OCI-LY1 (cell line): ENCODE results near the gene ELOA.

ENCODE experiments used
- H2AFZ ChIP-seq: fragments of 200-600 bp; sonication (generic), shearing (Covaris generic); 2 replicates; pipeline ENCODE4 v1.6.0; 2014; ENCODE audit warnings: antibody characterized with exemption, mild to moderate bottlenecking, low read length
- H3F3A ChIP-seq: fragments of 200-600 bp; sonication (generic), shearing (Covaris generic); 2 replicates; pipeline ENCODE4 v1.6.0; 2014; ENCODE audit warnings: mild to moderate bottlenecking, antibody characterized with exemption, low read length, moderate library complexity; ENCODE audit not compliant: insufficient read depth
- H3K27ac ChIP-seq: fragments of 200-600 bp; sonication (generic); 2 replicates; pipeline ENCODE4 v1.5.1; 2014; ENCODE audit warnings: low read length, mixed run types, mild to moderate bottlenecking, low read depth; ENCODE audit not compliant: poor library complexity, severe bottlenecking
- H3K27me3 ChIP-seq: fragments of 200-600 bp; sonication (generic); 2 replicates; pipeline ENCODE4 v1.6.0; 2014; ENCODE audit warnings: antibody characterized with exemption, mild to moderate bottlenecking, low read length, moderate library complexity; ENCODE audit not compliant: insufficient read depth
- H3K36me3 ChIP-seq: fragments of 200-600 bp; sonication (generic); 2 replicates; pipeline ENCODE4 v1.6.1; 2014; ENCODE audit warnings: mild to moderate bottlenecking, antibody characterized with exemption, low read length, moderate library complexity, mixed read lengths; ENCODE audit not compliant: insufficient read depth
- H3K4me1 ChIP-seq: fragments of 200-600 bp; sonication (generic); 2 replicates; pipeline ENCODE4 v1.5.1; 2014; ENCODE audit warnings: mild to moderate bottlenecking, low read length, moderate library complexity; ENCODE audit not compliant: insufficient read depth, severe bottlenecking
- H3K4me2 ChIP-seq: fragments of 200-600 bp; sonication (generic), shearing (Covaris generic); 2 replicates; pipeline ENCODE4 v1.6.1; 2014; ENCODE audit warnings: low read length
- H3K4me3 ChIP-seq: fragments of 200-600 bp; sonication (generic); 2 replicates; pipeline ENCODE4 v1.5.1; 2014; ENCODE audit warnings: low read length, low read depth, mild to moderate bottlenecking, mixed read lengths; ENCODE audit not compliant: poor library complexity, severe bottlenecking
- H3K79me2 ChIP-seq: fragments of 200-600 bp; shearing (Covaris generic); 2 replicates; pipeline ENCODE4 v1.6.1; 2016; ENCODE audit warnings: mixed run types, low read length, mixed read lengths; ENCODE audit not compliant: insufficient read depth
- H3K9ac ChIP-seq: fragments of 200-600 bp; sonication (generic), shearing (Covaris generic); 2 replicates; pipeline ENCODE4 v1.6.1; 2014; ENCODE audit warnings: mild to moderate bottlenecking, low read length, mixed read lengths
- H3K9me2 ChIP-seq: fragments of 200-600 bp; sonication (generic), shearing (Covaris generic); 2 replicates; pipeline ENCODE4 v1.6.1; 2014; ENCODE audit warnings: low read depth, mild to moderate bottlenecking, low read length, mixed read lengths
- H3K9me3 ChIP-seq: fragments of 200-600 bp; shearing (Covaris generic); 2 replicates; pipeline ENCODE4 v1.6.1; 2014; ENCODE audit warnings: low read length, mixed read lengths
- H4K20me1 ChIP-seq: fragments of 200-600 bp; sonication (generic), shearing (Covaris generic); 2 replicates; pipeline ENCODE4 v1.6.0; 2016; ENCODE audit warnings: mild to moderate bottlenecking, low read length; ENCODE audit not compliant: insufficient read depth
- EZH2 ChIP-seq: fragments of 200-600 bp; sonication (generic), shearing (Covaris generic); IDR thresholded peaks from 2 replicates; pipeline ENCODE4 v1.8.0; 2017; ENCODE audit warnings: borderline replicate concordance, mixed run types, mild to moderate bottlenecking, antibody characterized with exemption, low read length, moderate library complexity, mixed read lengths
- TF ChIP-seq, protein P1 (sequence below): fragments of 200-600 bp; sonication (generic), shearing (Covaris generic); IDR thresholded peaks from 2 replicates; pipeline ENCODE4 v1.5.1; 2017; ENCODE audit warnings: mild to moderate bottlenecking, antibody characterized with exemption, low read length, moderate library complexity, mixed read lengths

The ELOA gene

DNA sequence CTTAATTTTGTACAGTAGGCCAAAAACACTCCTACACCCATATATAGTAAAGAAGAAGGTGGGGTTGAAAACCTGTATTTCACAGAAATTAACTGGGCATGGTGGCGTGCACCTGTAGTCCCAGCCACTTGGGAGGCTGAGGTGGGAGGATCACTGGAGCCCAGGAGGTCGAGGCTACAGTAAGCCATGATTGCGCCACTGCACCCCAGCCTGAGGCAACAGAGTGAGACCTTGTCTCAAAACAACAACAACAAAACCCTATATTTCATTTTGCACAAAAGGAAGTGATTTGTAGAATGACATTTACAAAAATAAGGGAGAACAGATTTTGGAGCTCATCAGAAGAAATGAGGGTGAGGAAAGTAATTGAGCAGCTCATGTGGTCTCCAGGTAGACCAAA lies 45.4 kb downstream of the ELOA start:
- Histone ChIP-seq H4K20me1 (no peaks in the 10 kb centered on the region), H3K27ac (no peak overlapping the region), H3K9me2 (no peaks in the 10 kb centered on the region), H3K27me3 (no peaks in the 10 kb centered on the region), H3K4me2 (no peak overlapping the region), H3K36me3 (peaks cover 41% of the 10 kb centered on the region), H3K79me2 (peaks cover 6% of the 10 kb centered on the region; the same call in 1 of the 2 replicates), H3K9ac (no peak overlapping the region), H3K4me1 (peaks cover 26% of the 10 kb centered on the region), H3K9me3 (no peaks in the 10 kb centered on the region), H3F3A (no peaks in the 10 kb centered on the region), H2AFZ (no peak overlapping the region), H3K4me3 (no peak overlapping the region)
- TF ChIP-seq, protein P1, sequence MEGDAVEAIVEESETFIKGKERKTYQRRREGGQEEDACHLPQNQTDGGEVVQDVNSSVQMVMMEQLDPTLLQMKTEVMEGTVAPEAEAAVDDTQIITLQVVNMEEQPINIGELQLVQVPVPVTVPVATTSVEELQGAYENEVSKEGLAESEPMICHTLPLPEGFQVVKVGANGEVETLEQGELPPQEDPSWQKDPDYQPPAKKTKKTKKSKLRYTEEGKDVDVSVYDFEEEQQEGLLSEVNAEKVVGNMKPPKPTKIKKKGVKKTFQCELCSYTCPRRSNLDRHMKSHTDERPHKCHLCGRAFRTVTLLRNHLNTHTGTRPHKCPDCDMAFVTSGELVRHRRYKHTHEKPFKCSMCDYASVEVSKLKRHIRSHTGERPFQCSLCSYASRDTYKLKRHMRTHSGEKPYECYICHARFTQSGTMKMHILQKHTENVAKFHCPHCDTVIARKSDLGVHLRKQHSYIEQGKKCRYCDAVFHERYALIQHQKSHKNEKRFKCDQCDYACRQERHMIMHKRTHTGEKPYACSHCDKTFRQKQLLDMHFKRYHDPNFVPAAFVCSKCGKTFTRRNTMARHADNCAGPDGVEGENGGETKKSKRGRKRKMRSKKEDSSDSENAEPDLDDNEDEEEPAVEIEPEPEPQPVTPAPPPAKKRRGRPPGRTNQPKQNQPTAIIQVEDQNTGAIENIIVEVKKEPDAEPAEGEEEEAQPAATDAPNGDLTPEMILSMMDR: no peak
- no peak for TF ChIP-seq EZH2

DNA sequence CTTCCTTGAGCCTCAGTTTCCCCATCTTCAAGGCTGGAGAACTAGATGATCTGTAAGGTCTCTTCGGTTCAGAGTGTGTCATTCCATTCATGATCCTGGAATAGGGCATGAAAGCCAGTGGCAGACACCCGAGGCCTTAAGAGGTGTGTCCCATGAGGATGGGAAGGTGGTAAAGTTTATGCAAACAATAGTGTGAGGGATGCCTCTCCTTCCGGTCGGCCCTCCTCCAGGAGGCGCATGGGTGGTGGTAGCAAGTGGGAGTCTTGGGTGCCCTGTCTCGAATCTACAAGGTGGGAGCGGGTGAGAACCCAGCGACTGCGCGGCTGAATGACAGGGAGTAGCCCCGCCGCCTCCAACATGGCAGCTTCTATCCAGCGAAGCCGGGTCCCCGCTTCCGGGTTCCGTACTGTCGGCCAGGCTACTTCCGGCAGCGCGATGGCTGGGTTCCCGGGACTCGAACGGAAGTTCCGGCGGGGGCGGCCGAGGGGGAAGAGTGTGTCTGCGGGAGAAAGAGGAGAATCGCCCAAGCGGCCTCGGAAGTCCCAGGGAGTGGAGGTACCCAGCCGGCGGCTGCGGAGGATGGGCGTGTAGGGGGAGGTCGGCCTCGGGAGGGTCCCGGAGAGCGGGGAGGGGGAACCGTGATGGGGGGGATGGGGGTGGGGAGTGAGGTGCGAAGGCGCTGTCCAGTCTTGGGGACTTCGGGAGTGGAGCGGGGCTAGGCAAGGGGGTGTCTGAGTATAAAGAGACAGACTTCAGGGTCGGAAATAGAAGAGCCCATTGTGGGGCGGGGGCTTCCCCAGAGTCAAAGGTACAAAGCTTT lies 47.6 kb downstream of the ELOA start, which contains the start of gene LYPLA2:
LYPLA2 (plus strand) TSS at position 450 of the 820 bp plus-strand sequence. CDS start 1,538 bp downstream, outside the sequence.
- Histone ChIP-seq H3F3A (no peaks in the 10 kb centered on the region), H3K9me2 (no peaks in the 10 kb centered on the region), H3K4me2 (peak within 1 kb of the TSS; percentile 82), H3K4me1 (peaks cover 26% of the 10 kb centered on the region), H3K27me3 (no peaks in the 10 kb centered on the region), H3K4me3 (peak within 1 kb of the TSS; percentile 95), H3K36me3 (peaks cover 26% of the 10 kb centered on the region; the same call in 1 of the 2 replicates), H3K9ac (peak within 1 kb of the TSS; percentile 90), H3K9me3 (no peaks in the 10 kb centered on the region), H3K27ac (peak within 1 kb of the TSS; percentile 35), H4K20me1 (no peaks in the 10 kb centered on the region), H3K79me2 (peaks cover 6% of the 10 kb centered on the region; the same call in 1 of the 2 replicates), H2AFZ (no peak within 1 kb of the TSS)
- TF ChIP-seq, protein P1: no peak
- no peak for TF ChIP-seq EZH2

DNA sequence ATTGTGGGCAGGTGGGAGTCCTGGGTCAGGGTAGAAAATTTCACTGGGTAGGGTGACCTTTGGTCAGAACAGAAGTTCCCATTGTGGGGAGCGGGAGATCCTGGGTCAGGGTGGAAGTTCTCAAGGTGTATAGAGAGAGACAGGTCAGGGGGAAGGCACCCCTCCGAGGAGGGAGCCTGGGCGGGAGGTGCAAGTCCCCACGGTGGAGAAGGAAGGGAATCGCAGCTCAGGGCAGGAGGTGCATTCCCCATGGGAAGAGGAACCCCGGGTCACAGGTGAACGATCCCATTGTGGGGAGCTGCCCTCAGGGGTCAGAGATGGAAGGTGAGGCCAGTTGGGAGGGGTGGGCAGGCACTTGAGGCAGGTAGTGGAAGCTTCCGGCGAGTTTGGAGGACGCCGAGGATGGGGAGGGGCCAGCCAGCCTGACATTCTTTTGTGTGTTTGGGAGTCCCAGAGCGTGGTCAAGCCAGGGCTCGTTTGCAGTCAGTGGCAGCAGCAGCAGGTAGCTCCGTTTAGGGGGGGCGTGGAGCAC lies 48.3 kb downstream of the ELOA start:
- H3K4me1 ChIP-seq: peaks cover 26% of the 10 kb centered on the region
- TF ChIP-seq EZH2: no peak
- TF ChIP-seq, protein P1: no peak
- no peaks in the 10 kb centered on the region for H3F3A ChIP-seq
- no peaks in the 10 kb centered on the region for H3K27me3 ChIP-seq
- no peaks in the 10 kb centered on the region for H4K20me1 ChIP-seq
- no peaks in the 10 kb centered on the region for H3K9me2 ChIP-seq
- peak overlapping the region; percentile 35 for H3K27ac ChIP-seq
- peak overlapping the region; percentile 90 for H3K9ac ChIP-seq
- H3K36me3 ChIP-seq: peaks cover 25% of the 10 kb centered on the region; the same call in 1 of the 2 replicates
- peak overlapping the region; percentile 95 for H3K4me3 ChIP-seq
- no peaks in the 10 kb centered on the region for H3K9me3 ChIP-seq
- no peak overlapping the region for H2AFZ ChIP-seq
- H3K4me2 ChIP-seq: peak overlapping the region; percentile 82
- H3K79me2 ChIP-seq: peaks cover 6% of the 10 kb centered on the region; the same call in 1 of the 2 replicates
